ENCODE measurements around the gene EEIG1. TPM values are rescaled to one million over a fixed set of nuclear protein-coding genes. Genes with fewer than 3 reads are reported as not detected.
A peak's percentile ranks its signal among the peaks of the same experiment; 100 is the strongest.

EEIG1 gene
- total RNA-seq, 3 donors from 2014 or later, result 7.7 to 32.1 (median 19.7) TPM

- H3K36me3 ChIP-seq, result no peaks in the 10 kb centered on the region
- intact Hi-C loops (cut with DNase I; ENCODE audit: low total_unique reads), result loop anchor here (10.0 kb wide), 1 partner anchor 106 kb away; no protein-coding TSS in a partner anchor
- peaks cover 16 to 39% of the 10 kb centered on the region in 2 donors for H3K4me1 ChIP-seq
- H3K27ac ChIP-seq, result peak overlapping the region; percentile 98 to 99
- TF ChIP-seq POLR2A (IDR thresholded peaks at IDR 0.05) (no peak), POLR2AphosphoS5 (IDR thresholded peaks at IDR 0.05) (no peak), CTCF (IDR thresholded peaks at IDR 0.05) (no peak)
- H3K27me3 ChIP-seq, result no peaks in the 10 kb centered on the region
- no peak for DNase-seq (ENCODE audit: low spot score in 2 of 2)
- no peaks in the 10 kb centered on the region for H3K9me3 ChIP-seq
- H3K4me3 ChIP-seq, result peak overlapping the region; percentile 76 to 93 (median 82)
Measured at GRCh38 chr9:127979015-127979332, 1.8 kb downstream of the EEIG1 start.

GRCh38 chr9:127977884-127978647 is 2.7 kb downstream of the EEIG1 start:
- TF ChIP-seq POLR2A (IDR thresholded peaks at IDR 0.05), result no peak
- TF ChIP-seq CTCF (IDR thresholded peaks at IDR 0.05), result no peak
- no peaks in the 10 kb centered on the region for H3K9me3 ChIP-seq
- intact Hi-C loops (cut with DNase I; ENCODE audit: low total_unique reads), result loop anchor here (10.0 kb wide), 1 partner anchor 107 kb away; no protein-coding TSS in a partner anchor
- no peak for DNase-seq (ENCODE audit: low spot score in 2 of 2)
- H3K27ac ChIP-seq, result peak overlapping the region; percentile 98 to 99
- H3K27me3 ChIP-seq, result no peaks in the 10 kb centered on the region
- H3K4me1 ChIP-seq, result peaks cover 21 to 48% of the 10 kb centered on the region in 2 donors
- H3K36me3 ChIP-seq, result no peaks in the 10 kb centered on the region
- H3K4me3 ChIP-seq, result peak overlapping the region; percentile 76 to 93 (median 82)

- Histone ChIP-seq H3K27me3 (no peaks in the 10 kb centered on the region), H3K36me3 (no peaks in the 10 kb centered on the region), H3K4me1 (peaks cover 27 to 56% of the 10 kb centered on the region in 2 donors), H3K9me3 (no peaks in the 10 kb centered on the region), H3K27ac (peak overlapping the region; percentile 98 to 99), H3K4me3 (peak overlapping the region; percentile 4 to 93 (median 82))
- intact Hi-C loops (cut with DNase I; ENCODE audit: low total_unique reads), result loop anchor here (10.0 kb wide), 1 partner anchor 108 kb away; no protein-coding TSS in a partner anchor
- TF ChIP-seq POLR2AphosphoS5 (IDR thresholded peaks at IDR 0.05) (no peak), CTCF (IDR thresholded peaks at IDR 0.05) (no peak)
- no peak for DNase-seq (ENCODE audit: low spot score in 2 of 2)
Measured at GRCh38 chr9:127977009-127977883, 3.5 kb downstream of the EEIG1 start.

- peak overlapping the region; percentile 98 to 99 for H3K27ac ChIP-seq
- H3K4me1 ChIP-seq, result peaks cover 31 to 64% of the 10 kb centered on the region in 2 donors
- TF ChIP-seq POLR2AphosphoS5 (IDR thresholded peaks at IDR 0.05), result peak in 1 of 3 donors; percentile 66
- TF ChIP-seq CTCF (IDR thresholded peaks at IDR 0.05), result no peak
- TF ChIP-seq POLR2A (IDR thresholded peaks at IDR 0.05), result no peak
- no peaks in the 10 kb centered on the region for H3K27me3 ChIP-seq
- H3K36me3 ChIP-seq, result no peaks in the 10 kb centered on the region
- H3K4me3 ChIP-seq, result peak overlapping the region in 2 of 3 donors; percentile 82 to 93
- DNase-seq (ENCODE audit: low spot score in 2 of 2), result peak; percentile 72 to 78
- no peaks in the 10 kb centered on the region for H3K9me3 ChIP-seq
- intact Hi-C loops (cut with DNase I; ENCODE audit: low total_unique reads), result loop anchor here (10.0 kb wide), 1 partner anchor 108 kb away; no protein-coding TSS in a partner anchor
Measured at GRCh38 chr9:127976498-127976897, 4.3 kb downstream of the EEIG1 start.
